ENCODE measurements around the gene LIPN.

LIPN gene

GRCh38 chr10:88827671-88828070, 67.9 kb downstream of the LIPN start:
- no peak for DNase-seq (ENCODE audit: low spot score)

GRCh38 chr10:88828310-88828709, 68.5 kb downstream of the LIPN start:
- DNase-seq (ENCODE audit: low spot score): no peak
